ENCODE measurements around the gene FERMT3.

Gene FERMT3

GRCh38 chr11:64267207-64267945, 60.9 kb downstream of the FERMT3 start:
- DNase-seq, result no peak

GRCh38 chr11:64268025-64268892, 61.7 kb downstream of the FERMT3 start:
- DNase-seq, result no peak

GRCh38 chr11:64268893-64269539, 62.5 kb downstream of the FERMT3 start:
- no peak for DNase-seq

- peak; percentile 98 to 99 for DNase-seq
Observed at GRCh38 chr11:64269540-64270220, 63.2 kb downstream of the FERMT3 start.
